Liver (tissue), 9 donors: ENCODE data around the gene SEC14L3. TPM values are rescaled to one million over a fixed set of nuclear protein-coding genes. Genes with fewer than 3 reads are reported as not detected.

Experiments
- DNase-seq: peaks from one replicate; pipeline ENCODE4 v3.0.0-alpha.2; 2017; ENCODE audit warnings: low spot score
- H3K27ac ChIP-seq, 2 donors: one replicate each; pipeline ENCODE4 v1.7.0; 2013; ENCODE audit warnings: inconsistent platforms in 2 of 2, low read length in 2 of 2, control low read depth in 1 of 2, low read depth in 1 of 2, mild to moderate bottlenecking in 1 of 2
- H3K27me3 ChIP-seq, 4 donors: one replicate each; pipeline versions ENCODE4 v1.6.1 to v1.7.0; 2013; ENCODE audit warnings: low read length in 3 of 4, inconsistent platforms in 1 of 4, mild to moderate bottlenecking in 1 of 4, moderate library complexity in 1 of 4; ENCODE audit not compliant: control insufficient read depth in 4 of 4, insufficient read depth in 4 of 4
- H3K36me3 ChIP-seq, 4 donors: one replicate each; pipeline versions ENCODE4 v1.6.1 to v1.7.0; 2013; ENCODE audit warnings: low read length in 3 of 4, mild to moderate bottlenecking in 3 of 4, low read depth in 1 of 4, moderate library complexity in 1 of 4; ENCODE audit not compliant: control insufficient read depth in 4 of 4, insufficient read depth in 3 of 4
- H3K4me1 ChIP-seq, 4 donors: one replicate each; pipeline versions ENCODE4 v1.6.1 to v1.7.0; 2013; ENCODE audit warnings: low read length in 3 of 4, mild to moderate bottlenecking in 3 of 4, moderate library complexity in 1 of 4; ENCODE audit not compliant: control insufficient read depth in 4 of 4, insufficient read depth in 4 of 4
- H3K4me3 ChIP-seq, 3 donors: one replicate each; pipeline versions ENCODE4 v1.6.1 to v1.7.0; 2013; ENCODE audit warnings: low read length in 3 of 3, control low read depth in 1 of 3, low read depth in 1 of 3, mild to moderate bottlenecking in 1 of 3
- H3K9ac ChIP-seq, 2 donors: one replicate each; pipeline ENCODE4 v1.7.0; 2013; ENCODE audit warnings: low read length in 2 of 2, mild to moderate bottlenecking in 2 of 2, moderate library complexity in 2 of 2, control low read depth in 1 of 2, low read depth in 1 of 2
- H3K9me3 ChIP-seq, 4 donors: one replicate each; pipeline versions ENCODE4 v1.6.1 to v1.7.0; 2013; ENCODE audit warnings: low read length in 3 of 4; ENCODE audit not compliant: control insufficient read depth in 4 of 4
- EGR1 ChIP-seq, 2 donors: IDR thresholded peaks; 2 replicates each; pipeline ENCODE4 v1.6.1; 2016 to 2018; ENCODE audit warnings: antibody characterized with exemption in 2 of 2, low read depth in 2 of 2
- FOXA1 ChIP-seq: IDR thresholded peaks from 2 replicates; pipeline ENCODE4 v1.6.1; 2016; ENCODE audit warnings: antibody characterized with exemption
- FOXA2 ChIP-seq: IDR thresholded peaks from 2 replicates; pipeline ENCODE4 v1.6.1; 2016; ENCODE audit warnings: antibody characterized with exemption
- GABPA ChIP-seq, 2 donors: IDR thresholded peaks in 1 of 2; conservative IDR thresholded peaks in 1 of 2; 2 replicates each; pipeline ENCODE4 v1.6.1; 2016; ENCODE audit warnings: antibody characterized with exemption in 2 of 2, mild to moderate bottlenecking in 1 of 2, moderate library complexity in 1 of 2
- HNF4A ChIP-seq, 2 donors: conservative IDR thresholded peaks; 2 replicates each; pipeline ENCODE4 v1.6.1; 2016; ENCODE audit warnings: antibody characterized with exemption in 2 of 2, mild to moderate bottlenecking in 2 of 2
- HNF4G ChIP-seq: IDR thresholded peaks from 2 replicates; pipeline ENCODE4 v1.6.1; 2016; ENCODE audit warnings: antibody characterized with exemption
- JUND ChIP-seq, 2 donors: IDR thresholded peaks; 2 replicates each; pipeline ENCODE4 v1.6.1; 2016; ENCODE audit warnings: antibody characterized with exemption in 2 of 2
- NR2F2 ChIP-seq: IDR thresholded peaks from 2 replicates; pipeline ENCODE4 v1.6.1; 2016; ENCODE audit warnings: antibody characterized with exemption
- RAD21 ChIP-seq, 2 donors: IDR thresholded peaks; 2 replicates each; pipeline ENCODE4 v1.6.1; 2016; ENCODE audit warnings: antibody characterized with exemption in 2 of 2, mild to moderate bottlenecking in 2 of 2
- RXRA ChIP-seq, 2 donors: IDR thresholded peaks; 2 replicates each; pipeline ENCODE4 v1.6.1; 2017 to 2018; ENCODE audit warnings: antibody characterized with exemption in 2 of 2, mild to moderate bottlenecking in 1 of 2
- SP1 ChIP-seq: IDR thresholded peaks from 2 replicates; pipeline ENCODE4 v1.6.1; 2018; ENCODE audit warnings: antibody characterized with exemption, mild to moderate bottlenecking
- TAF1 ChIP-seq: conservative IDR thresholded peaks from 2 replicates; pipeline ENCODE4 v1.6.1; 2016; ENCODE audit warnings: antibody characterized with exemption, mild to moderate bottlenecking
- YY1 ChIP-seq: IDR thresholded peaks from 2 replicates; pipeline ENCODE4 v1.6.1; 2016; ENCODE audit warnings: antibody characterized with exemption, mild to moderate bottlenecking
- WGBS: extraction: QIAGEN DNeasy Blood & Tissue Kit; methylation state at CpG from one replicate; pipeline ENCODE4 v1.1.7; 2013; 5-methylcytosine and 5-hydroxymethylcytosine counted together
- polyA plus RNA-seq, 2 donors: library from polyadenylated mRNA; stranded (reverse) in 1 of 2; unstranded in 1 of 2; fragments of 200-250 nt in 1 of 2; fragments of >200 nt in 1 of 2; fragmentation: Nextera tagmentation in 1 of 2; extraction: Ambion mirVana in 1 of 2; gene quantifications; one replicate each; pipeline versions ENCODE4 v1.2.1 to v1.2.3, GENCODE V29; 2013 to 2015
- total RNA-seq, 2 donors: library from RNA; depleted of rRNA; stranded (reverse); fragments of >200 nt; gene quantifications; one replicate each; pipeline ENCODE4 v1.2.3, GENCODE V29; 2014
- TF ChIP-seq, protein P1 (sequence below): IDR thresholded peaks from 2 replicates; pipeline ENCODE4 v1.6.1; 2016; ENCODE audit warnings: antibody characterized with exemption
- TF ChIP-seq, protein P2 (sequence below): fragments of 150-350 bp; IDR thresholded peaks from 2 replicates; pipeline ENCODE4 v1.5.1; 2017; ENCODE audit warnings: improper control_type of control experiment, low read depth, low read length; ENCODE audit not compliant: missing input control
- TF ChIP-seq, protein P3 (sequence below): IDR thresholded peaks from 2 replicates; pipeline ENCODE4 v1.6.1; 2016; ENCODE audit warnings: antibody characterized with exemption
- TF ChIP-seq, protein P4 (sequence below): IDR thresholded peaks from 2 replicates; pipeline ENCODE4 v1.6.1; 2016; ENCODE audit warnings: antibody characterized with exemption
- TF ChIP-seq, protein P5 (sequence below): IDR thresholded peaks from 2 replicates; pipeline ENCODE4 v1.6.1; 2016; ENCODE audit warnings: antibody characterized with exemption, mild to moderate bottlenecking
- donor health status: healthy.
- donor health status: healthy.
- donor health status: healthy.
- donor health status: healthy.
- donor health status: healthy.

The SEC14L3 gene
- total and polyA plus RNA-seq, 4 donors = 0.32 to 0.33 TPM; not detected in 2

DNA sequence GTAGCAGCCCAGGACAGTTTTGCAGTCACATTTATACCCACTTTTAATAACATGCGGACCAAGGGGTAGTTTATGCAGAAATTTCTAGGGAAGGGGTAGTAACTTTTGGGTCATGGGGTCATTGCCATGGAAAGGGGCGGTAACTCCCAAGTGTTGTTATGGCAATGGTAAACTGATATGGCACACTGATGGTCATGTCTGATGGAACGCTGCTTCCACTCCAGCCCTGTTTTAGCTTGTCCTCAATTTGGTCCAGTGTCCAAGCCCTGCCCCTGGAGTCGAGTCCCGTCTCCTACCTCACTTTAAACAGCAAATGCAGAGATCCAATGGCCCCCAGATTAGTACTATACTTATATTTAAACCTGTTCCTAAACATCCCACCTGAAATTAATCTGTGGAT lies 44.9 kb upstream of the SEC14L3 start:
- H3K27ac ChIP-seq = no peak overlapping the region
- no peak for DNase-seq
- WGBS = 91% methylated on average over 5 of the region's 5 CpGs
- no peaks in the 10 kb centered on the region for H3K9me3 ChIP-seq
- H3K4me3 ChIP-seq = no peak overlapping the region
- no peaks in the 10 kb centered on the region for H3K27me3 ChIP-seq
- H3K36me3 ChIP-seq = no peaks in the 10 kb centered on the region
- TF ChIP-seq RAD21 (IDR thresholded peaks at IDR 0.05) (no peak), FOXA1 (no peak), GABPA (IDR thresholded peaks at IDR 0.05 in 1 of 2, conservative IDR thresholded peaks at IDR 0.05 in 1 of 2) (no peak), HNF4A (conservative IDR thresholded peaks at IDR 0.05) (no peak), HNF4G (no peak), JUND (IDR thresholded peaks at IDR 0.05) (no peak), FOXA2 (no peak), YY1 (no peak), EGR1 (IDR thresholded peaks at IDR 0.05; ENCODE audit: low read depth in 2 of 2) (no peak)
- H3K9ac ChIP-seq = no peak overlapping the region
- H3K4me1 ChIP-seq = peaks cover 0 to 4% (median under 1%) of the 10 kb centered on the region in 4 donors

DNA sequence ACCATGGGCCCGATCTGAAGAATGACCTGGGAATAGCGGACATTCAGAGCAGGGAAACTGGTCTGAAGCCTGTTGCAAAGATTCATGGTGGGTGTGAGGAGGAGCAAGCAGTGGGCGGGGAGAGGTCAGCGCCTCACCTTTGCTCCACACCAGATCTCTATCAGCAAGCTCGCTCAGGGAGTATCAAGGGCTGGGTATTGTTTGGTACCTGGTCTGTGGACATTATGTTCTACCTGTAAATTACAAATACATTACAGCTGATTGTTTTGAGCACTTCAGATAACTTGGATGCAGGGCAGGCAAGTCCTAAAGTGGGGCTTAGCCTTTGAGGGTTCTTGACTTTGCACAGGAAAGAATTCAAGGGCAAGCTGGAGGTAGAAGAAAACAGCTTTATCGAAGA lies 44.5 kb upstream of the SEC14L3 start:
- H3K4me1 ChIP-seq = peaks cover 0 to 4% (median under 1%) of the 10 kb centered on the region in 4 donors
- H3K9me3 ChIP-seq = no peaks in the 10 kb centered on the region
- H3K4me3 ChIP-seq = no peak overlapping the region
- H3K27me3 ChIP-seq = no peaks in the 10 kb centered on the region
- H3K27ac ChIP-seq = no peak overlapping the region
- TF ChIP-seq, protein P1, sequence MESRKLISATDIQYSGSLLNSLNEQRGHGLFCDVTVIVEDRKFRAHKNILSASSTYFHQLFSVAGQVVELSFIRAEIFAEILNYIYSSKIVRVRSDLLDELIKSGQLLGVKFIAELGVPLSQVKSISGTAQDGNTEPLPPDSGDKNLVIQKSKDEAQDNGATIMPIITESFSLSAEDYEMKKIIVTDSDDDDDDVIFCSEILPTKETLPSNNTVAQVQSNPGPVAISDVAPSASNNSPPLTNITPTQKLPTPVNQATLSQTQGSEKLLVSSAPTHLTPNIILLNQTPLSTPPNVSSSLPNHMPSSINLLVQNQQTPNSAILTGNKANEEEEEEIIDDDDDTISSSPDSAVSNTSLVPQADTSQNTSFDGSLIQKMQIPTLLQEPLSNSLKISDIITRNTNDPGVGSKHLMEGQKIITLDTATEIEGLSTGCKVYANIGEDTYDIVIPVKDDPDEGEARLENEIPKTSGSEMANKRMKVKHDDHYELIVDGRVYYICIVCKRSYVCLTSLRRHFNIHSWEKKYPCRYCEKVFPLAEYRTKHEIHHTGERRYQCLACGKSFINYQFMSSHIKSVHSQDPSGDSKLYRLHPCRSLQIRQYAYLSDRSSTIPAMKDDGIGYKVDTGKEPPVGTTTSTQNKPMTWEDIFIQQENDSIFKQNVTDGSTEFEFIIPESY = no peak
- TF ChIP-seq, protein P2, sequence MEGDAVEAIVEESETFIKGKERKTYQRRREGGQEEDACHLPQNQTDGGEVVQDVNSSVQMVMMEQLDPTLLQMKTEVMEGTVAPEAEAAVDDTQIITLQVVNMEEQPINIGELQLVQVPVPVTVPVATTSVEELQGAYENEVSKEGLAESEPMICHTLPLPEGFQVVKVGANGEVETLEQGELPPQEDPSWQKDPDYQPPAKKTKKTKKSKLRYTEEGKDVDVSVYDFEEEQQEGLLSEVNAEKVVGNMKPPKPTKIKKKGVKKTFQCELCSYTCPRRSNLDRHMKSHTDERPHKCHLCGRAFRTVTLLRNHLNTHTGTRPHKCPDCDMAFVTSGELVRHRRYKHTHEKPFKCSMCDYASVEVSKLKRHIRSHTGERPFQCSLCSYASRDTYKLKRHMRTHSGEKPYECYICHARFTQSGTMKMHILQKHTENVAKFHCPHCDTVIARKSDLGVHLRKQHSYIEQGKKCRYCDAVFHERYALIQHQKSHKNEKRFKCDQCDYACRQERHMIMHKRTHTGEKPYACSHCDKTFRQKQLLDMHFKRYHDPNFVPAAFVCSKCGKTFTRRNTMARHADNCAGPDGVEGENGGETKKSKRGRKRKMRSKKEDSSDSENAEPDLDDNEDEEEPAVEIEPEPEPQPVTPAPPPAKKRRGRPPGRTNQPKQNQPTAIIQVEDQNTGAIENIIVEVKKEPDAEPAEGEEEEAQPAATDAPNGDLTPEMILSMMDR = no peak
- no peak for TF ChIP-seq FOXA2
- TF ChIP-seq GABPA (IDR thresholded peaks at IDR 0.05 in 1 of 2, conservative IDR thresholded peaks at IDR 0.05 in 1 of 2) = no peak
- no peak for TF ChIP-seq SP1
- no peak for TF ChIP-seq JUND (IDR thresholded peaks at IDR 0.05)
- TF ChIP-seq FOXA1 = no peak
- TF ChIP-seq YY1 = no peak
- TF ChIP-seq, protein P3, sequence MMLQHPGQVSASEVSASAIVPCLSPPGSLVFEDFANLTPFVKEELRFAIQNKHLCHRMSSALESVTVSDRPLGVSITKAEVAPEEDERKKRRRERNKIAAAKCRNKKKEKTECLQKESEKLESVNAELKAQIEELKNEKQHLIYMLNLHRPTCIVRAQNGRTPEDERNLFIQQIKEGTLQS = no peak
- no peak for TF ChIP-seq NR2F2
- TF ChIP-seq, protein P4, sequence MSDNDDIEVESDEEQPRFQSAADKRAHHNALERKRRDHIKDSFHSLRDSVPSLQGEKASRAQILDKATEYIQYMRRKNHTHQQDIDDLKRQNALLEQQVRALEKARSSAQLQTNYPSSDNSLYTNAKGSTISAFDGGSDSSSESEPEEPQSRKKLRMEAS = no peak
- TF ChIP-seq HNF4G = no peak
- TF ChIP-seq, protein P5, sequence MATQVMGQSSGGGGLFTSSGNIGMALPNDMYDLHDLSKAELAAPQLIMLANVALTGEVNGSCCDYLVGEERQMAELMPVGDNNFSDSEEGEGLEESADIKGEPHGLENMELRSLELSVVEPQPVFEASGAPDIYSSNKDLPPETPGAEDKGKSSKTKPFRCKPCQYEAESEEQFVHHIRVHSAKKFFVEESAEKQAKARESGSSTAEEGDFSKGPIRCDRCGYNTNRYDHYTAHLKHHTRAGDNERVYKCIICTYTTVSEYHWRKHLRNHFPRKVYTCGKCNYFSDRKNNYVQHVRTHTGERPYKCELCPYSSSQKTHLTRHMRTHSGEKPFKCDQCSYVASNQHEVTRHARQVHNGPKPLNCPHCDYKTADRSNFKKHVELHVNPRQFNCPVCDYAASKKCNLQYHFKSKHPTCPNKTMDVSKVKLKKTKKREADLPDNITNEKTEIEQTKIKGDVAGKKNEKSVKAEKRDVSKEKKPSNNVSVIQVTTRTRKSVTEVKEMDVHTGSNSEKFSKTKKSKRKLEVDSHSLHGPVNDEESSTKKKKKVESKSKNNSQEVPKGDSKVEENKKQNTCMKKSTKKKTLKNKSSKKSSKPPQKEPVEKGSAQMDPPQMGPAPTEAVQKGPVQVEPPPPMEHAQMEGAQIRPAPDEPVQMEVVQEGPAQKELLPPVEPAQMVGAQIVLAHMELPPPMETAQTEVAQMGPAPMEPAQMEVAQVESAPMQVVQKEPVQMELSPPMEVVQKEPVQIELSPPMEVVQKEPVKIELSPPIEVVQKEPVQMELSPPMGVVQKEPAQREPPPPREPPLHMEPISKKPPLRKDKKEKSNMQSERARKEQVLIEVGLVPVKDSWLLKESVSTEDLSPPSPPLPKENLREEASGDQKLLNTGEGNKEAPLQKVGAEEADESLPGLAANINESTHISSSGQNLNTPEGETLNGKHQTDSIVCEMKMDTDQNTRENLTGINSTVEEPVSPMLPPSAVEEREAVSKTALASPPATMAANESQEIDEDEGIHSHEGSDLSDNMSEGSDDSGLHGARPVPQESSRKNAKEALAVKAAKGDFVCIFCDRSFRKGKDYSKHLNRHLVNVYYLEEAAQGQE = no peak
- TF ChIP-seq RAD21 (IDR thresholded peaks at IDR 0.05) = no peak
- TF ChIP-seq HNF4A (conservative IDR thresholded peaks at IDR 0.05) = no peak
- TF ChIP-seq RXRA (IDR thresholded peaks at IDR 0.05) = no peak
- TF ChIP-seq EGR1 (IDR thresholded peaks at IDR 0.05; ENCODE audit: low read depth in 2 of 2) = no peak
- TF ChIP-seq TAF1 = no peak
- no peak for DNase-seq
- H3K9ac ChIP-seq = no peak overlapping the region
- 94% methylated on average over 6 of the region's 6 CpGs for WGBS
- H3K36me3 ChIP-seq = no peaks in the 10 kb centered on the region
